Erythroblast (primary cell): Measurements from ENCODE around the gene PPARA.

ENCODE experiments used
- GATA1 ChIP-seq: IDR thresholded peaks from 2 replicates; pipeline ENCODE4 v1.6.1; 2011; ENCODE audit warnings: low read depth, mild to moderate bottlenecking, control low read depth, low read length, moderate library complexity
- POLR2A ChIP-seq: IDR thresholded peaks from 2 replicates; pipeline ENCODE4 v1.6.1; 2011; ENCODE audit warnings: mild to moderate bottlenecking, low read length

DNA sequence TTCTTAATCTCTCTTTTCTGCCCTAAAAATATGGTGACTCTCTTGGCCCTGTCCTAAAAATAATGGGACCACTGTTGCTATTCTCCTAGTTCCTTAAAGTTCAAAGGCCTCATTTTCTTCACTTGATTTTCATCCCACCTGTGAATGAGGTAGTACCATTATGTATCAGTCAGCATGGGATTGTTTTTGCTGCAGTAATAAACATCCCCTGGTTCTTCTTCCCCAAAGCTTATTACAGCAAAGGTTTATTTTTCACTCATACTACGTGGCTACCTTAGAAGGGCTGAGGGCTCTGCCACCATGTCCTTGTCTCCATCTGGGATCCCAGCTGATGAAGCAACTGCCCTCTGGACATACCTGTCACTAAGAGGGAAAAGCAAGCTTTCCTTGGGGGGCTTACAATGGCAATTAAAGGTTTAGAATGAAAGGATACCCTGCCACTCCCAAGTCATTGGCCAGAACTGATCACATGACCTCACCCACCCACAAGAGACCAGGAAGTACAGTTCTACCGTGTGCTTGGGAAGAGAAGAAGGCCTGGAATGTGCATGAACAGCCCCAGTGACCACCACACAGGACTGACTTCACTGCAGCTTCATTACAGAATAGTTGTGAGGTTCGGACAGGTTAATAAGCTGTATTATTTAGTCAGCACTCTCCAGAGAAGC is 125.3 kb downstream of the PPARA start:
- TF ChIP-seq POLR2A (no peak), GATA1 (no peak)
